HG03196 (cell line): ENCODE data around the gene UBB.
"Not testable (repeated sequence)": the region's sequence is repeated elsewhere in the genome, so short reads cannot be mapped to it uniquely, and the experiment has no call there.

Experiments used
- ATAC-seq: cut with Tn5 transposase; IDR thresholded peaks from one replicate; pipeline ENCODE4 v1.9.1; 2021; ENCODE audit not compliant: unreplicated experiment

UBB gene

DNA sequence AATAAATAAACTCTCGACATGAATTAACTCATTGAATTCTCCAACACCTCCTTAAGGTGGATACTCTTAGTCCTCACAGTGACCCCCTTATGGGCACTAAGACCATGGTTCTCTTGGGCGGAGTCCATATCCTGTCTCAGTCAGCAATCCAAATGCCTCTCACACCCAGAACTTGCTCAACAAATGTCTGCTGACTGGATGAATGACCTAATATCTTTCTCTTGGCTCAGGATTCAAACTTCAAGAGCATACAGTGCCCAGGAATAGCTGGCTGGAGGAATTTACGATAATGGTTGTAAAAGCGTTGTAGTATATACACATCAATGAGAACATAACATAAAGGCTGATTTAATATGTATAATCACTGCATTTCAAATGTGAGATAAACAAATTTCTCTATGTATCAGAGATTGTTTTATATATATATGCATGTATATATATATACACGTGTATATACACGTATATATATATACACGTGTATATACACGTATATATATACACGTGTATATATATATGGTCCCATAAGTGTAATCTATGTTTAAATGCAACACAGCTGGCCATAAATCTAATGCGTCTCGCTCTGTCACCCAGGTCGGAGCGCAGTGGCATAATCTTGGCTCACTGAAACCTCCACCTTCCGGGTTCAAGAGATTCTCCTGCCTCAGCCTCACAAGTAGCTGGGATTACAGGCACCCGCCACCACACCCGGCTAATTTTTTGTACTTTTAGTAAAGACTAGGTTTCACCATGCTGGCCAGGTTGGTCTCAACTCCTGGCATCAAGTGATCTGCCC lies 6.5 kb upstream of the UBB start:
- ATAC-seq = no peak

DNA sequence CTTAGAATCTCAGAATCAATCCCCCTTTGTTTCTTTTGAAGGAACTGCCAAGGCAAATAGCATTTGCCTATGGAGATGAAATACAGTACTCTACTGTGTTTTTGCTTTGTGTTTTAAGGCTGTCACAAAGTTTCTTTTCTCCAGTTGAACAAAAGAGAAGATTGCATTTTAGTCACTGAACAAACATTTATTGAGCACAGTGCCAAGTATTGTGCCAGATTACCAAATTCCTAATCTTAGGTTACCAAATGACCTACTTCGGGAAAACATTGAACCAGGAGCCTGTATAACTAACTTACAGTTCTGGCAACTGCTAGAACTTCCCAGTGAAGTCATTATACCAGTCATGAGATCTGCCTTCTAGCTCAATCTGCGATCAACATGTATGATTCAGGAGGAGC lies 3.0 kb upstream of the UBB start:
- no peak for ATAC-seq

DNA sequence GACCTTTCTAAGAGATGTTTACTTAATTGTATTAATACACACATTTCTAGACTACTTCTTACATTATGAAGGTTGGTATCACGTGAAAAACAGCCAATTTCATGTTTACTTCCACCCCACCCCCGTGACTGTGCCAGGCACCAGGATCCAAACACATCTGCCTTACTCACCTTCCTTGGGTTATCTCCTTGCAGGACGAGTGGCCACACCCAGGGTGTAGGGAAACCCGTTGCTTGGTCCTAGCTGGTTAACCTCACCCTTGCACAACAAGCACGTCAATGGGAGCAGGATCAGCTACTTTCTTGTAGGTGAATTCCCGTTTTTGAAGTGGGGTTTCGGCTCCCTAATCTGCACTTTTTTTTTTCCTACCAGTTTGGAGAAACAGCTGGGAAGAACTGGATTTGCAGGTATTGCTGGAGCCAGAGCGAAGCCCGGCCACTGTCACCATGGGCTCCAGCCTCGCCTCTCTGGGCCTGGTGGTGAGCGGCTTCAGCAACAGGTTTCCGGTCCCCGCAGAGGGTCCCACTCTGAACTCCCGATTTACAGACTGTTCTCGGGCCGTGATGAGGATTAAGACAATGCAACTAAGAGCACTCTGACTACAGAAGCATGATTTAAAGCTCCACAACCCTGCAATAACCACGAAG lies 2.1 kb upstream of the UBB start:
- no peak for ATAC-seq

DNA sequence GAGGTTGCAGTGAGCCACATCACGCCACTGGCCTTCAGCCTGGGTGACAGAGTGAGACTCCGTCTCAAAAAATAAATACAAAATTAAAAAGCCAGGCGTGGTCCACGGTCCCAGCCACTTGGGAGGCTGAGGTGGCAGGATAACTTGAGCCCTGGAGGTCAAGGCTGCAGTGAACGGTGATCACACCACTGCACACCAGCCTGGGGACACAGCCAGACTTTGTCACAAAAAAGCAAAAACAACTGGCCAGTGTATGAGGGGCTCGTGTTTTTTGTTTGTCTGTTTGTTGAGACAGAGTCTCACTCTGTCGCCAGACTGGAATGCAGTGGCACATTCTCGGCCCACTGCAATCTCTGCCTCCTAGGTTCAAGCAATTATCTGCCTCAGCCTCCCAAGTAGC lies 1.2 kb upstream of the UBB start:
- no peak for ATAC-seq

DNA sequence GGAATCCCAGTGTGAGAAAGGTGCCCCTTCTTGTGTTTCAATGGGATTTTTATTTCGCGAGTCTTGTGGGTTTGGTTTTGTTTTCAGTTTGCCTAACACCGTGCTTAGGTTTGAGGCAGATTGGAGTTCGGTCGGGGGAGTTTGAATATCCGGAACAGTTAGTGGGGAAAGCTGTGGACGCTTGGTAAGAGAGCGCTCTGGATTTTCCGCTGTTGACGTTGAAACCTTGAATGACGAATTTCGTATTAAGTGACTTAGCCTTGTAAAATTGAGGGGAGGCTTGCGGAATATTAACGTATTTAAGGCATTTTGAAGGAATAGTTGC lies 567 bp downstream of the UBB start:
- no peak for ATAC-seq

DNA sequence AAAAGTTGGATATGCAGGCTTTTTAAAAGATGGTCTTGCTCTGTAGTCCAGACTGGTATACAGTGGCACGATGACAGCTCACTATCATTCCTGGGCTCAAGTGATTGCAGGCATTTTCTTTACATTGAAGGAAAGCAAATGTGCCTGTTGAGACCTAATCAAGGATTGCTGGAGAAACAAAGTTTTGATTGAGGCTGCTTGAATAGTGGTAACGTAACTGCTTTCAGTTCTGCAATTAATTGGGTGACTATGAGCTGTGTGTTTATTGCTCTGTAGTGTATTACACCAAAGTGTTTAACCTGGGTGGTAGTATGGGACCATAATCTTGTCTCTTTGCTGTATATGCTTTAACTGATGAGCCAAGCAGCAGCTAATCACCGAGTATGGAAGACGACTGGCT lies 2.3 kb downstream of the UBB start:
- no peak for ATAC-seq

DNA sequence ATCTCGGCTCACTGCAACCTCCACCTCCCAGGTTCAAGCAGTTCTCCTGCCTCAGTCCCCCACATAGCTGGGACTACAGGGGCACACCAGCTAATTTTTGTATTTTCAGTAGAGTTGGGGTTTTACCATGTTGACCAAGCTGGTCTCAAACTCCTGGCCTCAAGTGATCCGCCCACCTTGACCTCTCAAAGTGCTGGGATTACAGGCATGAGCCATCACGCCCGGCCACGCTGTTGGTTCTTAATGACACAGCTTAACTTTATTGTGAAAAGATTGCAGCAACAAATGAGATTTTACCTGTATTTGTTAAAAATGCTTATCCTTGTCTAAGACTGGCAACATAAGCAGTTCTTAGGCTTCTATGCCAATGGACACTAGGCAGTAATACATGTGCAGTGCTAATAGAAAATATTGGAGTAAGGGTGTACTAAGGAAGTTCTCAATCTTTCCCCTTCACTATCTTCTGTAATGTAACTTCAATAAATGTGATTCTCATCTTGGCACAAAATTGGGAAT lies 2.9 kb downstream of the UBB start:
- ATAC-seq = no peak

DNA sequence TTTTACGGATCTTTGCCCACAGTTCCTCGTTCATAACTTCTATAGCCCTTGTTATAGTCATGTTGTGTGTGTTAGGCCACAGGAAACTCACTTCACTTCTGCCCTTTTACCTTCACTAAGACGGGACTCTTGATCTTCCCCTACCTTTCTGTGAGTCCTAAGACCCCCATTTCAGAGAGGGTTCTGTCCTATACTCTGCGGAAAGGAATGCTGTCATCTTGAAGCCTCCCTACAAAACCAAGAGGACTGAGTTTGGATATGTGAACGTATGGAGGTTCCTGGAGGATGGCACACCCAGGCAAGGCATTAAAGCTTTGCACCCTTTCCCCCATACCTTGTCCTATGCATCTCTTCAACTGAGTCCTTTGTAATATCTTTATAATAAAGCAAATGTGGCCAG lies 3.7 kb downstream of the UBB start:
- ATAC-seq = no peak

DNA sequence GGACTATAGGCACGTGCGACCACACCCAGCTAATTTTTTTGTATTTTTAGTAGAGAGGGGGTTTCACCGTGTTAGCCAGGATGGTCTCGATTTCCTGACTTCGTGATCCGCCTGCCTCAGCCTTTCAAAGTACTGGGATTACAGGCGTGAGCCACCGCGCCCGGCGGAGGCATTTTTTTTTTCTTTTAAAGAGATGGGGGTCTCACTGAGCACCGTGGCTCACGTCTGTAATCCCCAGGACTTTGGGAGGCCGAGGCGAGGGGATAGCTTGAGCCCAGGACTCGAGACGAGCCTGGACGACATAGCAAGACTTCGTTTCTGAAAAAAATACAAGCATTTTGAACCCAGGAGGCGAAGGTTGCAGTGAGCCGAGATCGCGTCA lies 5.2 kb downstream of the UBB start:
- ATAC-seq = not testable (repeated sequence)

DNA sequence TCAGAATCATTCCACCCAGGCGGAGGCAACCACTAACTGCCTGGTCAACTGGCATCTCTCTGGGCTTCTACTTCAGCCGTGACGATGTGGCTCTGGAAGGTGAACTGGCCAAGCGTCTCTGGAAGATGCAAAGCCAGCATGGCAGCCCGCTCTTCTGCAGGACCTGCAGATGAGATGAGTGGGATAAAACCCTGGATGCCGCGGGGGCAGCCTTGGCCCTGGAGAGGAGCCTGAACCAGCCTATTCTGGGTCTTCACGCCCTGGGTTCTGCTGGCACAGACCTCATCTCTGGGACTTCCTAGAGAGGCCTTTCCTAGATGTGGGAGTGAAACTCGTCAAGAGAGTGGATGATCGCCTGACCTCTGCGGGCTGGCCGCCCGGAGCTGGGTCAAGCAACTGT lies 10.6 kb downstream of the UBB start:
- ATAC-seq = no peak

DNA sequence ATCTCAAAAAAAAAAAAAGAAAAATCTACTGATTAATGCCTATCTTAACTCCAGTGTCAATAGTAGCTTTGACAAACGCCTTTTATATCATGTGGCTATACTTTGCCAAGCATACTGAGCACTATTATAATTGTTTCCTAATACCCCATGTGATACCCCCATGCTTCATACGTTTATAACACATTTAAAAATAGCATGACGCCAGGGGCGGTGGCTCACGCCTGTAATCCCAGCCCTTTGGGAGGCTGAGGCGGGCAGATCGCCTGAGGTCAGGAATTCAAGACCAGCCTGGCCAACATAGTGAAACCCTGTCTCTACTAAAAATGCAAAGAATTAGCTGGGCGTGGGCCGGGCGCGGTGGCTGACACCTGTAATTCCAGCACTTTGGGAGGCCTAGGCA lies 11.6 kb downstream of the UBB start:
- ATAC-seq = not testable (repeated sequence)

DNA sequence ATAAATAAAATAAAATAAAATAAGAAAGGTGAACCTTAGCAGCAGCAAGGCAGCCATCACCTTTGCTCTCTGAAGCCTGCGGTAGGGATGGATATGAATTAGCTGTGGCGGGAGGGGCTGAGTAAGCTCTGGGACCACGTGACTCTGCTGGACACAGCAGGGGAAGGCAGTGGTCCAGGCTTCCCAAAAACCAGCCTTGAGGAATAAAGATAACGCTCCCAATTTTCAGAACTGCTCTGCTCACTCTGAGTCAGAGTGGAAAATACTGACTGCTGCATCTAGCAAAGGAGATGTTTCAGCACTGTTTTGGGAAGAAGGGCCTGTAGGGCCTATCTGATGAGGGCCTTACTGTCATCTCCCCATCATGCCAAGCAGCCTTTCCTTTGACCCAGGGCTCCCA lies 15.0 kb downstream of the UBB start:
- not testable (repeated sequence) for ATAC-seq

DNA sequence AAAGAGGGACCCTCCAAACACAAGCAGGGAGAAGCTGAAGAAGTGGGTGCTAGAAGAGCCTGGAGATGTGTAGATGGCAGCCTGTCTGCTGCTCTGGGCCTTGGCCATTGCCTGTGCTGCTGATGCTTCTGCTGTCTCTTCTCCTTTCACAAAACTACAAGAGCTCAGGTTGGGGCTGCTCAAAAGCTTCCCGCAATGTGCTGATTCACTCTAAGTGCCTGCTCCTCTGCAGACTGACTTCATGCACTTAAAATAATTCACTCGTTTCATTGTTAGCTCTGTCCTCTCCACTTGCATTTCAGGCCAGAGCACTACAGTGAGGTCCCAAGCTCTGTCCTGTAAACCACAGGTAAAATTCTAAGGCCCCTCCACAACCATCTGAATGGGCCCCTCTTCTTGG lies 15.8 kb downstream of the UBB start:
- ATAC-seq = not testable (repeated sequence)

DNA sequence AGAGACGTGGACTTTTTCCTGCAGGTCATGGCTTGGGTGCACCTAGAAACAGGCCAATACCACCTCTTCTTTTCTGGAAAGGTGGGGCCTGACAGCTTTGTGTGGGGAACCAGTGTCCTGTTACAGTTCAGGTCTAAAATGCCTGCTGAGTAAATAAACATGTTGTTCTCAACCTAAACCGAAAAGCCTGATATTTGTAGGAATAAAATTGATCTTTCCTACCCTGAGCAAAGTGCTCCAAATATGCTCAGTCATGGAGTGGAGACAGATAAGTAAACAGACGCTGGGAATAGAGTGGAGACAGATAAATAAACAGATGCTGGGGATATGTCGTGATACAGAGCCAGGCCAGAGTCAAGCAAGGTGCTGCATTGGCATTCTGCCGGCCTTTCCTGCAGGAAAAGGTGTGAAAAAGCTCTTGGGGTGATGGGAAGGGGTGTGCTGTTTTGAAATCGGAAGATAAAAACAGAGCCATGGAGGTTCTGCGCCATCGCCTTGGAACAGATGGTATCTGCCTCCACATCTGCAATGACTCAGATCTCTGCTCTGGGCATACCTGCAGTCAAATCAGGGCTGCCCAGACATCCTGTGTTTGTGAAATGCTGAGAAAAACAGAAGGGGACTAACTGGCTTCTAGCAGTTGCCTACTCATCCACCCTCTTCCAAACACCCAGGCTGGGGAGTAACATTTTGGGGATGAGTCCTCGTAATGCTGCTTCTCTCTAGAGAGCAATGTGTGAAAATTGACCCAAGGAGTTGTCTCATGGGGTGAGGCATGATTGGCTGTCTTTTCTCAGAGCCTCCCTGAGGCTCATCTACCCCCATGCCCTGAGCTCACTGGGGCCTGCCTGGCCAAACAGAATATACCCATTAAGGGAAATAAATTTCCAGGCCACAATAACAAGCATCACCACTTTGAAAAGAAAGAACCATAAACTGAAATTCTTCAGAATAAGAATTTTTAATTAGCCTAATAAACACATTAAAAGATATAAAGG lies 17.7 kb downstream of the UBB start:
- ATAC-seq = peak; percentile 81

DNA sequence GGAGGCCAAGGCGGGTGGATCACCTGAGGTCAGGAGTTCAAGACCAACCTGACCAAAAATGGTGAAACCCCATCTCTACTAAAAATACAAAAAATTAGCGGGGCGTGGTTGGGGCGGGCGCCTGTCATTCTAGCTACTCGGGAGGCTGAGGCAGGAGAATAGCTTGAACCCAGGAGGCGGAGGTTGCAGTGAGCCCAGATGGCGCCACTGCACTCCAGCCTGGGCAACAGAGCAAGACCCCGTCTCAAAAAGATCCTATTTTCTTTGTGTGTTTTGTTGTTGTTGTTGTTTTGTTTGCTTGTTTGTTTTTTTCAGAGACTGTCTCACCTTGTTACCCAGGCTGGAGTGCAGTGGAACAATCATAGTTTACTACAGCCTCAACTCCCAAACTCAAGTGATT lies 23.0 kb downstream of the UBB start:
- not testable (repeated sequence) for ATAC-seq

DNA sequence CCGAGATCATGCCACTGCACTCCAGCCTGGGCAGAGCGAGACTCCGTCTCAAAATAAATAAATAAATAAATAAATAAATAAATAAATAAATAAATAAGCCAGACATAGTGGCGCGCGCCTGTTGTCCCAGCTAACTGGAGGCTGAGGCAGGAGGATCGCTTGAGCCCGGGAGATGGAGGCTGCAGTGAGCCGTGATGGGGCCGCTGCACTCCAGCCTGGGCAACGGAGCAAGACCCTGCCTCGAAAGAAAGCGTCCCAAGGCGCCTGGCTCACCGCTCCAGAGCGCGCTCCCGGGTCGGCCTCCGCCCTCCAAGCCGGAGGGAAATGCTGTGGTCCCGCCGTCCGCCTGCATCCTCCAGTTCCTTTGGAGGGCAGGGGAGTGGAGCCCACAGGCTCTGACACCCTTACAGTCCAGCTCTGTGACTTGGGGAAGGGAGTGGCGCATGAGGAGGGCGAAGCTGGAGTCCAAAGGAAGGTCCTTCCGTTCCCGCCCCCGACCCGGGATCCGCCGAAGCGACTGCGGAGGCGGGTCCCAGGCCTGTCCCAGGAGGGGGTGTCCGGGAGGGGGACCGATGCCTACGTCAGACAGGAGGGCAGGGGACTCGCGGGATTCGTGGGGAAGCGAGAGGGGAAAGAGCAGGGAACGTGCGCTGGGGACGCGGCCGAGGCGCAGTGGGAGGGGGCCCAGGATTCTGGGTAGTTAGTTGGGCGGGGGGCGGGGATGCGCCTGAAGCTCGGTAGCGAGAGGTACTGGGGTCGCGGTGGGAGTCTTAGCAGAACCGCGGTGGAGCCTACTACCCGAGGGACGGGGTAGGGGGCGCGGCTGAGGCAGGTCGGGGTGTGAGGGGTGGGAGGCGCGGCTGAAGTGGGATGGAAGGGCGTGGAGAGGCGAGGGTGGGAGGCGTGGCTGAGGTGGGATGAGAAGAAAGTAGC lies 26.1 kb downstream of the UBB start:
- ATAC-seq = no peak

DNA sequence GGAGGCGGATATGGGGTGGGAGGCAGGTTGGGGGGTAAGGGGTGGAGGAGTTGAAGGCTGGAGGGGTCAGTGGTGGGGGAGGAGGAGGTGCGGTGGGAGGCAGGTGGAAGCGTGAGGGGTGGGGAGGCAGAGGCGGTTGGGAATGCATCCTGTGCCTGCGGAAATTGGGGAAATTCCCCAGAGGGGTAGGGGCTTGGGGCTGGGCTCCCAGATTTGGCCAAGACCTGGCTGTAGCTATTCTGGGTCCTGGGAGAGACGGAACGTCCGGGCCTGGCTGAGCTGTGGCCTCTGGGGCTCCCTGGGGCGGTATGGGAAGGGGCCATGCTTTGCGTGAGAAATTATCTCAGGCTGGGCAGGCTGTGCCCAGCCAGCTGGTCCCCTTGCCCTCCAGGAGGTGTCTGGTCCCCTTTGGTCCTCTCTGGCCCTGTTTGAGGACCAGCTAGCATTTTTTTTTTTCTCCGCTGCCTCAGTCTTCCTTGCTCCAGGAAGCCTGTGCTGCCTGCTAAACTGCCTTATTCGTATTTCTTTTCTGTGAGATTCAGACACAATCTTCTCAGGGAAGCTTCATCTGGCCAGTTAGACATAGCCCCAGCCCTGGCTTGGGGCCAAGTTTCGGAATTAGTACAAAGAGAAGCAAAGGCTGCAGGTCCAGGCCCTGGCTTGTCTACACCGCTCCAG lies 27.2 kb downstream of the UBB start:
- ATAC-seq = peak; percentile 87

DNA sequence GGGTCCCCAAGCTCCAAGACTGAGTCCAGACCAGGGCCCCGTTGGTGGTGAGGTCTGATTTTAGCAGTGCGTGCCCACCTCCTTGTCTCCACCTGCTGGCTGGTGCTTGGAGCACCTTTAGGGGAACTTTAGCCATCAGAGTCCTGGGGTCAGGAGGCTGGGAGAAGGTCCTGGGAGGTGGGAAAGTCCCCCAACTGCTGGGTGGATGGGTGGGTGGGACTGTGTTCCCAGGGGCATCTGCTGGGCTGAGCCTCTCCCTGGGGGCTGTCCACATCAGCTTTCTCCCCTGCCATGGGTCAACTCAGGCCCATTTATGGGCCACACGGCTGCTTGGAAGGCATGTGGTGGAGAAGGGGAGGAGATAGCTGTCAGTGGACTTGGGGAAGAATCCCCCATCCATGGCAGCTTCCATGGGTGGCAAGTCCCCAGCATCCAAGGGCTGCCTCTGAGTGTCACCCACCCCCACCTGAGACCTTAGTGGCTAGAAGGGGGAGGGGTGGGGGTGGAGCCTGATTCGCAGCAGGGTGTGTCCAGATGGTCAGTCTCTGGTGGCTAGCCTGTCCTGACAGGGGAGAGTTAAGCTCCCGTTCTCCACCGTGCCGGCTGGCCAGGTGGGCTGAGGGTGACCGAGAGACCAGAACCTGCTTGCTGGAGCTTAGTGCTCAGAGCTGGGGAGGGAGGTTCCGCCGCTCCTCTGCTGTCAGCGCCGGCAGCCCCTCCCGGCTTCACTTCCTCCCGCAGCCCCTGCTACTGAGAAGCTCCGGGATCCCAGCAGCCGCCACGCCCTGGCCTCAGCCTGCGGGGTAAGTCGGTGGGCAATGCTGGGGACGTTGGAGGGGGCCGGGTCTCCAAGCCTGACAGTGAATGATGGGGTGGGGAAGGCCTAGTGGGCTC lies 34.4 kb downstream of the UBB start, which contains the start of gene TRPV2:
Gene TRPV2 (plus strand): TSS at position 541 of the 894 bp plus-strand sequence. CDS start 2,098 bp downstream, outside the sequence.
- ATAC-seq = peak; percentile 48

DNA sequence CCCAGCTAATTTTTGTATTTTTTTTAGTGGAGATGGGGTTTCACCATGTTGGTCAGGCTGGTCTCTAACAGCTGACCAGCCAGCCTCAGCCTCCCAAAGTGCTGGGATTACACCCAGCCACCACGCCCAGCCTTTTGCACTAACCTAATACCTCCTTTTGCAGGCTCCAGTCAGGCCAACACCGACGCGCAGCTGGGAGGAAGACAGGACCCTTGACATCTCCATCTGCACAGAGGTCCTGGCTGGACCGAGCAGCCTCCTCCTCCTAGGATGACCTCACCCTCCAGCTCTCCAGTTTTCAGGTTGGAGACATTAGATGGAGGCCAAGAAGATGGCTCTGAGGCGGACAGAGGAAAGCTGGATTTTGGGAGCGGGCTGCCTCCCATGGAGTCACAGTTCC lies 36.5 kb downstream of the UBB start:
- ATAC-seq = no peak
